K562 (cell line): ENCODE measurements around the gene ARHGAP31.

Experiments used
- CTCF ChIP-seq, 3 experiments: IDR thresholded peaks in 2 of 3; conservative IDR thresholded peaks in 1 of 3; 2 replicates each; pipeline ENCODE4 v1.5.1; 2011 to 2012; ENCODE audit warnings: low read length in 3 of 3, mild to moderate bottlenecking in 3 of 3, control low read depth in 2 of 3, improper control_type of control experiment in 1 of 3, inconsistent platforms in 1 of 3, low read depth in 1 of 3, mixed read lengths in 1 of 3, moderate library complexity in 1 of 3; ENCODE audit not compliant: insufficient read depth in 2 of 3
- HDAC6 ChIP-seq: IDR thresholded peaks from 2 replicates; pipeline ENCODE4 v1.6.1; 2012; ENCODE audit warnings: low read depth, mild to moderate bottlenecking, control low read depth, inconsistent platforms, low read length, moderate library complexity
- NFIC ChIP-seq: fragments of 450-650 bp; IDR thresholded peaks from 2 replicates; pipeline ENCODE4 v1.6.1; 2017; ENCODE audit warnings: mild to moderate bottlenecking, inconsistent platforms
- SIX5 ChIP-seq, 2 experiments: IDR thresholded peaks; 2 replicates each; pipeline ENCODE4 v1.6.1; 2011; ENCODE audit warnings: low read length in 2 of 2, borderline replicate concordance in 1 of 2, low read depth in 1 of 2, mild to moderate bottlenecking in 1 of 2, moderate library complexity in 1 of 2; ENCODE audit not compliant: insufficient read depth in 1 of 2
- ZFP36 ChIP-seq: fragments of 150-350 bp; IDR thresholded peaks from 2 replicates; pipeline ENCODE4 v1.6.1; 2018; ENCODE audit warnings: low read length, low read depth; ENCODE audit not compliant: partially characterized antibody
- TF ChIP-seq, protein P1 (sequence below): sonication (generic); formaldehyde crosslinking; IDR thresholded peaks from 2 replicates; pipeline ENCODE4 v1.8.0; 2022; ENCODE audit warnings: mild to moderate bottlenecking, low read depth, missing genetic modification reagents
- TF ChIP-seq, protein P2 (sequence below), 2 experiments: IDR thresholded peaks; 2 replicates each; pipeline ENCODE4 v1.6.1; 2012; ENCODE audit warnings: improper control_type of control experiment in 2 of 2, low read depth in 2 of 2, low read length in 2 of 2, borderline replicate concordance in 1 of 2

- TF ChIP-seq NFIC (no peak), CTCF (IDR thresholded peaks at IDR 0.05 in 2 of 3, conservative IDR thresholded peaks at IDR 0.05 in 1 of 3; ENCODE audit: insufficient read depth in 2 of 3, low read depth in 1 of 3, low read length in 3 of 3) (no peak), HDAC6 (no peak), SIX5 (IDR thresholded peaks at IDR 0.05; ENCODE audit: borderline replicate concordance in 1 of 2, insufficient read depth in 1 of 2, low read depth in 1 of 2, low read length in 2 of 2) (no peak), ZFP36 (no peak)
- TF ChIP-seq, protein P1, sequence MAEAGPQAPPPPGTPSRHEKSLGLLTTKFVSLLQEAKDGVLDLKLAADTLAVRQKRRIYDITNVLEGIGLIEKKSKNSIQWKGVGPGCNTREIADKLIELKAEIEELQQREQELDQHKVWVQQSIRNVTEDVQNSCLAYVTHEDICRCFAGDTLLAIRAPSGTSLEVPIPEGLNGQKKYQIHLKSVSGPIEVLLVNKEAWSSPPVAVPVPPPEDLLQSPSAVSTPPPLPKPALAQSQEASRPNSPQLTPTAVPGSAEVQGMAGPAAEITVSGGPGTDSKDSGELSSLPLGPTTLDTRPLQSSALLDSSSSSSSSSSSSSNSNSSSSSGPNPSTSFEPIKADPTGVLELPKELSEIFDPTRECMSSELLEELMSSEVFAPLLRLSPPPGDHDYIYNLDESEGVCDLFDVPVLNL (CRISPR knock-in tag), result no peak
- TF ChIP-seq, protein P2, sequence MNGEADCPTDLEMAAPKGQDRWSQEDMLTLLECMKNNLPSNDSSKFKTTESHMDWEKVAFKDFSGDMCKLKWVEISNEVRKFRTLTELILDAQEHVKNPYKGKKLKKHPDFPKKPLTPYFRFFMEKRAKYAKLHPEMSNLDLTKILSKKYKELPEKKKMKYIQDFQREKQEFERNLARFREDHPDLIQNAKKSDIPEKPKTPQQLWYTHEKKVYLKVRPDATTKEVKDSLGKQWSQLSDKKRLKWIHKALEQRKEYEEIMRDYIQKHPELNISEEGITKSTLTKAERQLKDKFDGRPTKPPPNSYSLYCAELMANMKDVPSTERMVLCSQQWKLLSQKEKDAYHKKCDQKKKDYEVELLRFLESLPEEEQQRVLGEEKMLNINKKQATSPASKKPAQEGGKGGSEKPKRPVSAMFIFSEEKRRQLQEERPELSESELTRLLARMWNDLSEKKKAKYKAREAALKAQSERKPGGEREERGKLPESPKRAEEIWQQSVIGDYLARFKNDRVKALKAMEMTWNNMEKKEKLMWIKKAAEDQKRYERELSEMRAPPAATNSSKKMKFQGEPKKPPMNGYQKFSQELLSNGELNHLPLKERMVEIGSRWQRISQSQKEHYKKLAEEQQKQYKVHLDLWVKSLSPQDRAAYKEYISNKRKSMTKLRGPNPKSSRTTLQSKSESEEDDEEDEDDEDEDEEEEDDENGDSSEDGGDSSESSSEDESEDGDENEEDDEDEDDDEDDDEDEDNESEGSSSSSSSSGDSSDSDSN (IDR thresholded peaks at IDR 0.05; ENCODE audit: borderline replicate concordance in 1 of 2, low read depth in 2 of 2, low read length in 2 of 2), result no peak
Measured at GRCh38 chr3:119469418-119470189, 175.4 kb downstream of the ARHGAP31 start.
